Cardiac muscle cell (in vitro differentiated cells and primary cell): ENCODE results near the gene PIWIL4. TPM values are rescaled to one million over a fixed set of nuclear protein-coding genes. Genes with fewer than 3 reads are reported as not detected.
"Not testable (repeated sequence)": the region's sequence is repeated elsewhere in the genome, so short reads cannot be mapped to it uniquely, and the experiment has no call there.

Experiments used
- DNase-seq, 2 donors: peaks; one replicate each; pipeline versions ENCODE4 v3.0.0 to v3.0.0-alpha.2; 2010 to 2017; ENCODE audit warnings: low read depth in 1 of 2, low spot score in 1 of 2
- H3K27ac ChIP-seq: fragments of 200-600 bp; sonication (generic); 2 replicates; pipeline ENCODE4 v1.5.1; 2016
- H3K27me3 ChIP-seq: fragments of 200-600 bp; sonication (generic); 2 replicates; pipeline ENCODE4 v1.6.0; 2016; ENCODE audit warnings: control low read depth
- H3K36me3 ChIP-seq: fragments of 200-600 bp; sonication (generic); 2 replicates; pipeline ENCODE4 v1.5.1; 2016; ENCODE audit warnings: control low read depth
- H3K4me1 ChIP-seq: fragments of 200-600 bp; sonication (generic); 2 replicates; pipeline ENCODE4 v1.8.1; 2017; ENCODE audit warnings: low read depth, mild to moderate bottlenecking, mixed run types
- H3K4me3 ChIP-seq: fragments of 200-600 bp; sonication (generic); 2 replicates; pipeline ENCODE4 v1.5.1; 2016; ENCODE audit warnings: mild to moderate bottlenecking
- H3K9me3 ChIP-seq: fragments of 200-600 bp; sonication (generic); 2 replicates; pipeline ENCODE4 v1.5.1; 2017; ENCODE audit warnings: low read depth, mild to moderate bottlenecking, control low read depth
- CTCF ChIP-seq: IDR thresholded peaks from 2 replicates; pipeline ENCODE4 v1.5.1; 2012; ENCODE audit warnings: low read depth, mild to moderate bottlenecking, low read length
- polyA plus RNA-seq: library from polyadenylated mRNA; unstranded; fragments of >200 nt; fragmentation: Nextera tagmentation; extraction: Ambion mirVana; gene quantifications from 2 replicates; pipeline ENCODE4 v1.2.1, GENCODE V29; 2016
- total RNA-seq: library from RNA; depleted of rRNA; stranded (reverse); fragments of >200 nt; gene quantifications from 2 replicates; pipeline ENCODE4 v1.2.3, GENCODE V29; 2016

Gene PIWIL4
- total and polyA plus RNA-seq, 2 experiments from 2014 or later = 0.18 to 1.8 TPM

- Histone ChIP-seq H3K27me3 (peaks cover 4% of the 10 kb centered on the region), H3K27ac (no peak overlapping the region), H3K4me1 (peaks cover 8% of the 10 kb centered on the region), H3K4me3 (no peak overlapping the region), H3K9me3 (no peaks in the 10 kb centered on the region), H3K36me3 (no peaks in the 10 kb centered on the region)
- DNase-seq = no peak
- TF ChIP-seq CTCF = no peak
Observed at GRCh38 chr11:94550513-94550912, 16.7 kb upstream of the PIWIL4 start.

- Histone ChIP-seq H3K4me1 (no peaks in the 10 kb centered on the region), H3K36me3 (no peaks in the 10 kb centered on the region), H3K27me3 (no peaks in the 10 kb centered on the region), H3K9me3 (no peaks in the 10 kb centered on the region), H3K4me3 (no peak overlapping the region), H3K27ac (no peak overlapping the region)
- peak in 1 of 2 donors; percentile 46 for DNase-seq
- no peak for TF ChIP-seq CTCF
Observed at GRCh38 chr11:94553938-94554337, 13.2 kb upstream of the PIWIL4 start.

- not testable (repeated sequence) for H3K36me3 ChIP-seq, H3K27me3 ChIP-seq, DNase-seq, H3K27ac ChIP-seq, H3K9me3 ChIP-seq, H3K4me1 ChIP-seq, H3K4me3 ChIP-seq
Observed at GRCh38 chr11:94555752-94556329, 11.3 kb upstream of the PIWIL4 start.

GRCh38 chr11:94557421-94557820 lies 9.7 kb upstream of the PIWIL4 start:
- no peaks in the 10 kb centered on the region for H3K9me3 ChIP-seq
- no peak overlapping the region for H3K27ac ChIP-seq
- H3K4me1 ChIP-seq = peaks cover 6% of the 10 kb centered on the region
- H3K4me3 ChIP-seq = no peak overlapping the region
- TF ChIP-seq CTCF = no peak
- no peak for DNase-seq
- no peaks in the 10 kb centered on the region for H3K36me3 ChIP-seq
- no peaks in the 10 kb centered on the region for H3K27me3 ChIP-seq

GRCh38 chr11:94557992-94558391 lies 9.2 kb upstream of the PIWIL4 start:
- H3K27me3 ChIP-seq = no peaks in the 10 kb centered on the region
- H3K9me3 ChIP-seq = no peaks in the 10 kb centered on the region
- no peak for TF ChIP-seq CTCF
- no peak overlapping the region for H3K4me3 ChIP-seq
- no peak for DNase-seq
- H3K36me3 ChIP-seq = no peaks in the 10 kb centered on the region
- H3K27ac ChIP-seq = no peak overlapping the region
- H3K4me1 ChIP-seq = peaks cover 11% of the 10 kb centered on the region

GRCh38 chr11:94558468-94558867 lies 8.7 kb upstream of the PIWIL4 start:
- DNase-seq = no peak
- H3K36me3 ChIP-seq = no peaks in the 10 kb centered on the region

More at GRCh38 chr11:94558468-94558867, 8.7 kb upstream of the PIWIL4 start:
- H3K27ac ChIP-seq = no peak overlapping the region
- no peak for TF ChIP-seq CTCF
- no peak overlapping the region for H3K4me3 ChIP-seq
- no peaks in the 10 kb centered on the region for H3K27me3 ChIP-seq
- no peaks in the 10 kb centered on the region for H3K9me3 ChIP-seq
- H3K4me1 ChIP-seq = peaks cover 15% of the 10 kb centered on the region
